Hematopoietic multipotent progenitor cell treated with erythropoietin and hydrocortisone succinate and interleukin-3 and kit ligand, for 15 days (in vitro differentiated cells): ENCODE data around the gene CDH6.

ENCODE experiments used
- DNase-seq: peaks from one replicate; pipeline ENCODE4 v3.0.0-alpha.2; 2015; ENCODE audit warnings: low spot score

Gene CDH6

GRCh38 chr5:31197183-31197582 lies 3.7 kb downstream of the CDH6 start:
- DNase-seq, result no peak

GRCh38 chr5:31204958-31205357 lies 11.5 kb downstream of the CDH6 start:
- DNase-seq, result no peak

GRCh38 chr5:31208043-31208442 lies 14.6 kb downstream of the CDH6 start:
- no peak for DNase-seq

- DNase-seq, result no peak
Measured at GRCh38 chr5:31209334-31209733, 15.8 kb downstream of the CDH6 start.

- no peak for DNase-seq
Measured at GRCh38 chr5:31211098-31211497, 17.6 kb downstream of the CDH6 start.

- DNase-seq, result no peak
Measured at GRCh38 chr5:31213257-31213656, 19.8 kb downstream of the CDH6 start.

- no peak for DNase-seq
Measured at GRCh38 chr5:31213705-31214121, 20.2 kb downstream of the CDH6 start.

GRCh38 chr5:31214229-31214628 lies 20.7 kb downstream of the CDH6 start:
- no peak for DNase-seq

GRCh38 chr5:31215236-31215635 lies 21.8 kb downstream of the CDH6 start:
- DNase-seq, result no peak

GRCh38 chr5:31217446-31217845 lies 24.0 kb downstream of the CDH6 start:
- DNase-seq, result no peak

- no peak for DNase-seq
Measured at GRCh38 chr5:31218978-31219377, 25.5 kb downstream of the CDH6 start.

GRCh38 chr5:31221001-31221400 lies 27.5 kb downstream of the CDH6 start:
- no peak for DNase-seq

GRCh38 chr5:31225118-31225517 lies 31.6 kb downstream of the CDH6 start:
- no peak for DNase-seq

- DNase-seq, result no peak
Measured at GRCh38 chr5:31225613-31226012, 32.1 kb downstream of the CDH6 start.

- DNase-seq, result no peak
Measured at GRCh38 chr5:31226651-31227050, 33.2 kb downstream of the CDH6 start.

- DNase-seq, result no peak
Measured at GRCh38 chr5:31229266-31229665, 35.8 kb downstream of the CDH6 start.

- no peak for DNase-seq
Measured at GRCh38 chr5:31231177-31231838, 37.8 kb downstream of the CDH6 start.

- DNase-seq, result peak; percentile 15
Measured at GRCh38 chr5:31232273-31232888, 38.9 kb downstream of the CDH6 start.

- no peak for DNase-seq
Measured at GRCh38 chr5:31235381-31235780, 41.9 kb downstream of the CDH6 start.

- DNase-seq, result no peak
Measured at GRCh38 chr5:31236339-31236738, 42.9 kb downstream of the CDH6 start.

GRCh38 chr5:31237174-31237573 lies 43.7 kb downstream of the CDH6 start:
- DNase-seq, result no peak

- no peak for DNase-seq
Measured at GRCh38 chr5:31238497-31238896, 45.0 kb downstream of the CDH6 start.

GRCh38 chr5:31244921-31245320 lies 51.4 kb downstream of the CDH6 start:
- no peak for DNase-seq

GRCh38 chr5:31247381-31247780 lies 53.9 kb downstream of the CDH6 start:
- DNase-seq, result no peak
